ENCODE measurements around the gene GARS1.

DNA sequence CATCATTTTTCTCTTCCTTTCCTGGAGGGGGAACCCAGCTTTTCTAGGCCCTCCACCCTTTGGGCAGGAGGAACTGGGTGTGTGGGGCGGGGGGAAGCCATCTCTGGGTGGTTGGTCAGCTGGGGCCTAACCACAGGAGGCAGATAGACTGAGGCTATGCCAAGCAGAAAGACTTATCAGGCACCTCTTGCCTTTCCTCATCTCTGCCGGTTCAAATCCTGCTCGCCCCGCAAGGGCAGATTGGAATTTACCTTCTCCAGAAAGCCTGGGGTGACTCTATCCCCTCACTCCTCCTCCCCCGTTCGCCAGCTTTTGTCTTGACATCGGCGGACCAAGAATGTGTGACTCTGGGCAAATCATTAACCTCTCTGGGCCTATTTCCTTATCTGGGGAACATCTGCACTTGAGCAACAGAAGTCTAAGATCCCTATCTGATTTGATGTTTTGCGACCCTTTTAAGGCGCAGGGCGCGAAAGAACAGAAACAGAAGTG is 584 bp upstream of the GARS1 start:
- TF ChIP-seq, protein P1, sequence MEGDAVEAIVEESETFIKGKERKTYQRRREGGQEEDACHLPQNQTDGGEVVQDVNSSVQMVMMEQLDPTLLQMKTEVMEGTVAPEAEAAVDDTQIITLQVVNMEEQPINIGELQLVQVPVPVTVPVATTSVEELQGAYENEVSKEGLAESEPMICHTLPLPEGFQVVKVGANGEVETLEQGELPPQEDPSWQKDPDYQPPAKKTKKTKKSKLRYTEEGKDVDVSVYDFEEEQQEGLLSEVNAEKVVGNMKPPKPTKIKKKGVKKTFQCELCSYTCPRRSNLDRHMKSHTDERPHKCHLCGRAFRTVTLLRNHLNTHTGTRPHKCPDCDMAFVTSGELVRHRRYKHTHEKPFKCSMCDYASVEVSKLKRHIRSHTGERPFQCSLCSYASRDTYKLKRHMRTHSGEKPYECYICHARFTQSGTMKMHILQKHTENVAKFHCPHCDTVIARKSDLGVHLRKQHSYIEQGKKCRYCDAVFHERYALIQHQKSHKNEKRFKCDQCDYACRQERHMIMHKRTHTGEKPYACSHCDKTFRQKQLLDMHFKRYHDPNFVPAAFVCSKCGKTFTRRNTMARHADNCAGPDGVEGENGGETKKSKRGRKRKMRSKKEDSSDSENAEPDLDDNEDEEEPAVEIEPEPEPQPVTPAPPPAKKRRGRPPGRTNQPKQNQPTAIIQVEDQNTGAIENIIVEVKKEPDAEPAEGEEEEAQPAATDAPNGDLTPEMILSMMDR (IDR thresholded peaks at IDR 0.05; ENCODE audit: low read length): no peak
- TF ChIP-seq EZH2 (IDR thresholded peaks at IDR 0.05; ENCODE audit: borderline replicate concordance, low read length): no peak
